ENCODE measurements around the gene KIFC1. TPM values are rescaled to one million over a fixed set of nuclear protein-coding genes. Genes with fewer than 3 reads are reported as not detected.

The KIFC1 gene
- total and polyA plus RNA-seq, 2 of the 4 experiments (the other 2 are of a cell fraction): 33.9 to 40.6 TPM

DNA sequence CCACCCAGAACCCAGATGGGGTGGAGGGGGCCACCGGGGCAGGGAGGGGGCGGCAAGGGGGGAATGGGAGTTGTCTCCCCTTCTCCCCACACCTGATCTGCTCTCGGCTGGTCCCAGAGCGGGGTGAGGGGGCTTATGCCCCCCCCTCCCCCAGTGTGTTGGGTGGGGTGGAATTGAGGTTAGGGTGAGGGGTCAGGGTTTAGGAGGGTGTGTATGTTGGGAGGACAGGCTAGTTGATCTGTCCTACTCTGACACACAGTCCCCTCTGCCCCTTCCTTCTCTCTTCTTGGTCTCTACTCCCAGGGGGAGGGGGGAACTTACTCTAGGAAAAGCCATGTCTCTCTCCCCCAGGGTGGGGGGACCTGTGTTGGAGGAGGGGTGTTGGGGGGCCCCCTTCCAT lies 60.9 kb downstream of the KIFC1 start:
- Histone ChIP-seq H3K4me3 (ENCODE audit: insufficient read depth, low read depth, low read length) (no peak overlapping the region), H3K4ac (ENCODE audit: low read depth, low read length) (no peak overlapping the region), H3K9me3 (ENCODE audit: control insufficient read depth, insufficient read depth, low read length) (no peaks in the 10 kb centered on the region), H3K56ac (ENCODE audit: extremely low read depth, insufficient read depth, low read length) (no peak overlapping the region), H4K8ac (ENCODE audit: low read depth in 2 of 2, low read length in 2 of 2) (no peak overlapping the region), H2AK5ac (ENCODE audit: low read depth, low read length) (no peak overlapping the region), H3K36me3 (ENCODE audit: control insufficient read depth, insufficient read depth, low read length) (peaks cover 26% of the 10 kb centered on the region), H4K20me1 (ENCODE audit: insufficient read depth, low read length) (no peaks in the 10 kb centered on the region), H2BK15ac (ENCODE audit: low read depth, low read length) (no peak overlapping the region), H2BK5ac (ENCODE audit: low read depth, low read length, poor library complexity, severe bottlenecking) (no peak overlapping the region), H2BK20ac (ENCODE audit: low read depth, low read length) (no peak overlapping the region), H3K4me2 (ENCODE audit: low read depth, low read length) (no peak overlapping the region), H3K14ac (replicated peaks; ENCODE audit: low read depth, low read length) (no peak overlapping the region), H3K23ac (ENCODE audit: low read depth, low read length) (no peak overlapping the region), H3K27me3 (ENCODE audit: control insufficient read depth, insufficient read depth, low read length) (no peaks in the 10 kb centered on the region), H3K27ac (ENCODE audit: insufficient read depth, low read length) (no peak overlapping the region), H4K91ac (ENCODE audit: insufficient read depth, low read depth, low read length) (no peak overlapping the region), H3K9me1 (ENCODE audit: insufficient read depth, low read length) (peaks cover 3% of the 10 kb centered on the region; the same call in 1 of the 2 replicates), H3K79me1 (ENCODE audit: low read depth in 1 of 2, low read length in 2 of 2) (peaks cover 26 to 42% of the 10 kb centered on the region in 2 experiments; a peak in 3 of 4 replicates), H2AFZ (replicated peaks; ENCODE audit: low read length, poor library complexity) (no peak overlapping the region), H2BK120ac (ENCODE audit: low read depth, low read length) (no peak overlapping the region), H3K4me1 (ENCODE audit: control insufficient read depth, insufficient read depth, low read length) (peaks cover 4% of the 10 kb centered on the region), H2AK9ac (replicated peaks; ENCODE audit: low read depth, low read length, poor library complexity) (no peak overlapping the region), H3K9ac (ENCODE audit: low read depth, low read length) (no peak overlapping the region), H3K18ac (ENCODE audit: low read depth, low read length) (no peak overlapping the region), H4K5ac (ENCODE audit: low read depth, low read length) (no peak overlapping the region)
- ATAC-seq (ENCODE audit: low read depth) (no peak), DNase-seq (no peak)
- POLR2A ChIA-PET (ENCODE audit: unreplicated experiment): no interaction called here
- dilution Hi-C loops (cut with HindIII; ENCODE audit: low sequenced_read_pairs, unreplicated experiment): no loop called here
- no TSS peak for BruUV-seq (replicated peaks)
- TF ChIP-seq, protein P1, sequence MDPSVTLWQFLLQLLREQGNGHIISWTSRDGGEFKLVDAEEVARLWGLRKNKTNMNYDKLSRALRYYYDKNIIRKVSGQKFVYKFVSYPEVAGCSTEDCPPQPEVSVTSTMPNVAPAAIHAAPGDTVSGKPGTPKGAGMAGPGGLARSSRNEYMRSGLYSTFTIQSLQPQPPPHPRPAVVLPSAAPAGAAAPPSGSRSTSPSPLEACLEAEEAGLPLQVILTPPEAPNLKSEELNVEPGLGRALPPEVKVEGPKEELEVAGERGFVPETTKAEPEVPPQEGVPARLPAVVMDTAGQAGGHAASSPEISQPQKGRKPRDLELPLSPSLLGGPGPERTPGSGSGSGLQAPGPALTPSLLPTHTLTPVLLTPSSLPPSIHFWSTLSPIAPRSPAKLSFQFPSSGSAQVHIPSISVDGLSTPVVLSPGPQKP (IDR thresholded peaks at IDR 0.05; ENCODE audit: borderline replicate concordance, low read depth, low read length): no peak
- TF ChIP-seq, protein P2, sequence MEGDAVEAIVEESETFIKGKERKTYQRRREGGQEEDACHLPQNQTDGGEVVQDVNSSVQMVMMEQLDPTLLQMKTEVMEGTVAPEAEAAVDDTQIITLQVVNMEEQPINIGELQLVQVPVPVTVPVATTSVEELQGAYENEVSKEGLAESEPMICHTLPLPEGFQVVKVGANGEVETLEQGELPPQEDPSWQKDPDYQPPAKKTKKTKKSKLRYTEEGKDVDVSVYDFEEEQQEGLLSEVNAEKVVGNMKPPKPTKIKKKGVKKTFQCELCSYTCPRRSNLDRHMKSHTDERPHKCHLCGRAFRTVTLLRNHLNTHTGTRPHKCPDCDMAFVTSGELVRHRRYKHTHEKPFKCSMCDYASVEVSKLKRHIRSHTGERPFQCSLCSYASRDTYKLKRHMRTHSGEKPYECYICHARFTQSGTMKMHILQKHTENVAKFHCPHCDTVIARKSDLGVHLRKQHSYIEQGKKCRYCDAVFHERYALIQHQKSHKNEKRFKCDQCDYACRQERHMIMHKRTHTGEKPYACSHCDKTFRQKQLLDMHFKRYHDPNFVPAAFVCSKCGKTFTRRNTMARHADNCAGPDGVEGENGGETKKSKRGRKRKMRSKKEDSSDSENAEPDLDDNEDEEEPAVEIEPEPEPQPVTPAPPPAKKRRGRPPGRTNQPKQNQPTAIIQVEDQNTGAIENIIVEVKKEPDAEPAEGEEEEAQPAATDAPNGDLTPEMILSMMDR (conservative IDR thresholded peaks at IDR 0.05; ENCODE audit: low read depth, low read length): no peak
- TF ChIP-seq SMC3 (IDR thresholded peaks at IDR 0.05; ENCODE audit: low read depth, low read length) (no peak), MAFK (IDR thresholded peaks at IDR 0.05; ENCODE audit: low read depth, low read length) (no peak), RFX5 (IDR thresholded peaks at IDR 0.05; ENCODE audit: low read depth, low read length) (no peak), BHLHE40 (IDR thresholded peaks at IDR 0.05; ENCODE audit: low read depth, low read length) (no peak), MAZ (IDR thresholded peaks at IDR 0.05; ENCODE audit: borderline replicate concordance, low read depth, low read length) (no peak), NFE2L2 (IDR thresholded peaks at IDR 0.05; ENCODE audit: low read depth, low read length) (no peak), CEBPB (IDR thresholded peaks at IDR 0.05; ENCODE audit: low read depth, low read length) (no peak), MXI1 (IDR thresholded peaks at IDR 0.05; ENCODE audit: borderline replicate concordance, low read depth, low read length) (no peak), RAD21 (IDR thresholded peaks at IDR 0.05; ENCODE audit: low read length) (no peak), RCOR1 (IDR thresholded peaks at IDR 0.05; ENCODE audit: insufficient replicate concordance, low read length) (no peak), POLR2A (IDR thresholded peaks at IDR 0.05; ENCODE audit: low read depth, low read length) (no peak), CHD1 (IDR thresholded peaks at IDR 0.05; ENCODE audit: low read depth, low read length) (no peak), FOS (IDR thresholded peaks at IDR 0.05; ENCODE audit: low read depth, low read length) (no peak)
- TF ChIP-seq, protein P3, sequence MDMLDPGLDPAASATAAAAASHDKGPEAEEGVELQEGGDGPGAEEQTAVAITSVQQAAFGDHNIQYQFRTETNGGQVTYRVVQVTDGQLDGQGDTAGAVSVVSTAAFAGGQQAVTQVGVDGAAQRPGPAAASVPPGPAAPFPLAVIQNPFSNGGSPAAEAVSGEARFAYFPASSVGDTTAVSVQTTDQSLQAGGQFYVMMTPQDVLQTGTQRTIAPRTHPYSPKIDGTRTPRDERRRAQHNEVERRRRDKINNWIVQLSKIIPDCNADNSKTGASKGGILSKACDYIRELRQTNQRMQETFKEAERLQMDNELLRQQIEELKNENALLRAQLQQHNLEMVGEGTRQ (IDR thresholded peaks at IDR 0.05; ENCODE audit: low read depth, low read length): no peak
- in situ Hi-C loops (cut with MboI; ENCODE audit: low sequenced_read_pairs): loop anchor here (10.0 kb wide), 1 partner anchor 252 kb away; no protein-coding TSS in a partner anchor
- CTCF ChIA-PET: no interaction called here
- intact Hi-C loops (cut with micrococcal nuclease): loop anchor here (10.0 kb wide), 1 partner anchor 222 kb away; no protein-coding TSS in a partner anchor
- no CpG with 5 or more reads among the region's 4 CpGs for WGBS, 2 experiments (ENCODE audit: extremely low coverage in 2 of 2, insufficient read length in 1 of 2)
